GM04504 (cell line): ENCODE data around the gene ATP6V1G2.
"Not testable (repeated sequence)": the region's sequence is repeated elsewhere in the genome, so short reads cannot be mapped to it uniquely, and the experiment has no call there.

Experiments used
- DNase-seq: peaks from one replicate; pipeline ENCODE4 v3.0.0-alpha.2; 2012; ENCODE audit warnings: low read depth

The ATP6V1G2 gene

DNA sequence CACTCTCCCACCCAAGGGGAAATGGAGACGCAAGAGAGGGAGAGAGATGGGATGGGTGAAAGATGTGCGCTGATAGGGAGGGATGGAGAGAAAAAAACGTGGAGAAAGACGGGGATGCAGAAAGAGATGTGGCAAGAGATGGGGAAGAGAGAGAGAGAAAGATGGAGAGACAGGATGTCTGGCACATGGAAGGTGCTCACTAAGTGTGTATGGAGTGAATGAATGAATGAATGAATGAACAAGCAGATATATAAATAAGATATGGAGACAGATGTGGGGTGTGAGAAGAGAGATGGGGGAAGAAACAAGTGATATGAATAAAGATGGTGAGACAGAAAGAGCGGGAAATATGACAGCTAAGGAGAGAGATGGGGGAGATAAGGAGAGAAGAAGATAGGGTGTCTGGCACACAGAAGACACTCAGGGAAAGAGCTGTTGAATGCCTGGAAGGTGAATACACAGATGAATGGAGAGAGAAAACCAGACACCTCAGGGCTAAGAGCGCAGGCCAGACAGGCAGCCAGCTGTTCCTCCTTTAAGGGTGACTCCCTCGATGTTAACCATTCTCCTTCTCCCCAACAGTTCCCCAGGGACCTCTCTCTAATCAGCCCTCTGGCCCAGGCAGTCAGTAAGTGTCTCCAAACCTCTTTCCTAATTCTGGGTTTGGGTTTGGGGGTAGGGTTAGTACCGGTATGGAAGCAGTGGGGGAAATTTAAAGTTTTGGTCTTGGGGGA lies 29.7 kb upstream of the ATP6V1G2 start:
- DNase-seq = no peak

DNA sequence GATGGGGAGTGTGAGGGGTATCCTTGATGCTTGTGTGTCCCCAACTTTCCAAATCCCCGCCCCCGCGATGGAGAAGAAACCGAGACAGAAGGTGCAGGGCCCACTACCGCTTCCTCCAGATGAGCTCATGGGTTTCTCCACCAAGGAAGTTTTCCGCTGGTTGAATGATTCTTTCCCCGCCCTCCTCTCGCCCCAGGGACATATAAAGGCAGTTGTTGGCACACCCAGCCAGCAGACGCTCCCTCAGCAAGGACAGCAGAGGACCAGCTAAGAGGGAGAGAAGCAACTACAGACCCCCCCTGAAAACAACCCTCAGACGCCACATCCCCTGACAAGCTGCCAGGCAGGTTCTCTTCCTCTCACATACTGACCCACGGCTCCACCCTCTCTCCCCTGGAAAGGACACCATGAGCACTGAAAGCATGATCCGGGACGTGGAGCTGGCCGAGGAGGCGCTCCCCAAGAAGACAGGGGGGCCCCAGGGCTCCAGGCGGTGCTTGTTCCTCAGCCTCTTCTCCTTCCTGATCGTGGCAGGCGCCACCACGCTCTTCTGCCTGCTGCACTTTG lies 29.0 kb upstream of the ATP6V1G2 start, which contains the start of gene TNF:
Gene TNF (plus strand): TSS at position 231 of the 567 bp plus-strand sequence. CDS start 177 bp downstream, at position 408.
- no peak for DNase-seq

DNA sequence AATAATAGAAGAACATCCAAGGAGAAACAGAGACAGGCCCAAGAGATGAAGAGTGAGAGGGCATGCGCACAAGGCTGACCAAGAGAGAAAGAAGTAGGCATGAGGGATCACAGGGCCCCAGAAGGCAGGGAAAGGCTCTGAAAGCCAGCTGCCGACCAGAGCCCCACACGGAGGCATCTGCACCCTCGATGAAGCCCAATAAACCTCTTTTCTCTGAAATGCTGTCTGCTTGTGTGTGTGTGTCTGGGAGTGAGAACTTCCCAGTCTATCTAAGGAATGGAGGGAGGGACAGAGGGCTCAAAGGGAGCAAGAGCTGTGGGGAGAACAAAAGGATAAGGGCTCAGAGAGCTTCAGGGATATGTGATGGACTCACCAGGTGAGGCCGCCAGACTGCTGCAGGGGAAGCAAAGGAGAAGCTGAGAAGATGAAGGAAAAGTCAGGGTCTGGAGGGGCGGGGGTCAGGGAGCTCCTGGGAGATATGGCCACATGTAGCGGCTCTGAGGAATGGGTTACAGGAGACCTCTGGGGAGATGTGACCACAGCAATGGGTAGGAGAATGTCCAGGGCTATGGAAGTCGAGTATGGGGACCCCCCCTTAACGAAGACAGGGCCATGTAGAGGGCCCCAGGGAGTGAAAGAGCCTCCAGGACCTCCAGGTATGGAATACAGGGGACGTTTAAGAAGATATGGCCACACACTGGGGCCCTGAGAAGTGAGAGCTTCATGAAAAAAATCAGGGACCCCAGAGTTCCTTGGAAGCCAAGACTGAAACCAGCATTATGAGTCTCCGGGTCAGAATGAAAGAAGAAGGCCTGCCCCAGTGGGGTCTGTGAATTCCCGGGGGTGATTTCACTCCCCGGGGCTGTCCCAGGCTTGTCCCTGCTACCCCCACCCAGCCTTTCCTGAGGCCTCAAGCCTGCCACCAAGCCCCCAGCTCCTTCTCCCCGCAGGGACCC lies 28.0 kb upstream of the ATP6V1G2 start:
- DNase-seq = no peak

DNA sequence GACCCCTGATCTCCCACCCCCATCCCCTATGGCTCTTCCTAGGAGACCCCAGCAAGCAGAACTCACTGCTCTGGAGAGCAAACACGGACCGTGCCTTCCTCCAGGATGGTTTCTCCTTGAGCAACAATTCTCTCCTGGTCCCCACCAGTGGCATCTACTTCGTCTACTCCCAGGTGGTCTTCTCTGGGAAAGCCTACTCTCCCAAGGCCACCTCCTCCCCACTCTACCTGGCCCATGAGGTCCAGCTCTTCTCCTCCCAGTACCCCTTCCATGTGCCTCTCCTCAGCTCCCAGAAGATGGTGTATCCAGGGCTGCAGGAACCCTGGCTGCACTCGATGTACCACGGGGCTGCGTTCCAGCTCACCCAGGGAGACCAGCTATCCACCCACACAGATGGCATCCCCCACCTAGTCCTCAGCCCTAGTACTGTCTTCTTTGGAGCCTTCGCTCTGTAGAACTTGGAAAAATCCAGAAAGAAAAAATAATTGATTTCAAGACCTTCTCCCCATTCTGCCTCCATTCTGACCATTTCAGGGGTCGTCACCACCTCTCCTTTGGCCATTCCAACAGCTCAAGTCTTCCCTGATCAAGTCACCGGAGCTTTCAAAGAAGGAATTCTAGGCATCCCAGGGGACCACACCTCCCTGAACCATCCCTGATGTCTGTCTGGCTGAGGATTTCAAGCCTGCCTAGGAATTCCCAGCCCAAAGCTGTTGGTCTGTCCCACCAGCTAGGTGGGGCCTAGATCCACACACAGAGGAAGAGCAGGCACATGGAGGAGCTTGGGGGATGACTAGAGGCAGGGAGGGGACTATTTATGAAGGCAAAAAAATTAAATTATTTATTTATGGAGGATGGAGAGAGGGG lies 27.1 kb upstream of the ATP6V1G2 start:
- no peak for DNase-seq

DNA sequence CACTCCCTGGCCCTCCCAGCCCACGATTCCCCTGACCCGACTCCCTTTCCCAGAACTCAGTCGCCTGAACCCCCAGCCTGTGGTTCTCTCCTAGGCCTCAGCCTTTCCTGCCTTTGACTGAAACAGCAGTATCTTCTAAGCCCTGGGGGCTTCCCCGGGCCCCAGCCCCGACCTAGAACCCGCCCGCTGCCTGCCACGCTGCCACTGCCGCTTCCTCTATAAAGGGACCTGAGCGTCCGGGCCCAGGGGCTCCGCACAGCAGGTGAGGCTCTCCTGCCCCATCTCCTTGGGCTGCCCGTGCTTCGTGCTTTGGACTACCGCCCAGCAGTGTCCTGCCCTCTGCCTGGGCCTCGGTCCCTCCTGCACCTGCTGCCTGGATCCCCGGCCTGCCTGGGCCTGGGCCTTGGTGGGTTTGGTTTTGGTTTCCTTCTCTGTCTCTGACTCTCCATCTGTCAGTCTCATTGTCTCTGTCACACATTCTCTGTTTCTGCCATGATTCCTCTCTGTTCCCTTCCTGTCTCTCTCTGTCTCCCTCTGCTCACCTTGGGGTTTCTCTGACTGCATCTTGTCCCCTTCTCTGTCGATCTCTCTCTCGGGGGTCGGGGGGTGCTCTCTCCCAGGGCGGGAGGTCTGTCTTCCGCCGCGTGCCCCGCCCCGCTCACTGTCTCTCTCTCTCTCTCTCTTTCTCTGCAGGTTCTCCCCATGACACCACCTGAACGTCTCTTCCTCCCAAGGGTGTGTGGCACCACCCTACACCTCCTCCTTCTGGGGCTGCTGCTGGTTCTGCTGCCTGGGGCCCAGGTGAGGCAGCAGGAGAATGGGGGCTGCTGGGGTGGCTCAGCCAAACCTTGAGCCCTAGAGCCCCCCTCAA lies 25.9 kb upstream of the ATP6V1G2 start, which contains the start of gene LTA:
Gene LTA (plus strand): TSS at position 249 of the 871 bp plus-strand sequence. CDS start 454 bp downstream, at position 703.
- DNase-seq = no peak

DNA sequence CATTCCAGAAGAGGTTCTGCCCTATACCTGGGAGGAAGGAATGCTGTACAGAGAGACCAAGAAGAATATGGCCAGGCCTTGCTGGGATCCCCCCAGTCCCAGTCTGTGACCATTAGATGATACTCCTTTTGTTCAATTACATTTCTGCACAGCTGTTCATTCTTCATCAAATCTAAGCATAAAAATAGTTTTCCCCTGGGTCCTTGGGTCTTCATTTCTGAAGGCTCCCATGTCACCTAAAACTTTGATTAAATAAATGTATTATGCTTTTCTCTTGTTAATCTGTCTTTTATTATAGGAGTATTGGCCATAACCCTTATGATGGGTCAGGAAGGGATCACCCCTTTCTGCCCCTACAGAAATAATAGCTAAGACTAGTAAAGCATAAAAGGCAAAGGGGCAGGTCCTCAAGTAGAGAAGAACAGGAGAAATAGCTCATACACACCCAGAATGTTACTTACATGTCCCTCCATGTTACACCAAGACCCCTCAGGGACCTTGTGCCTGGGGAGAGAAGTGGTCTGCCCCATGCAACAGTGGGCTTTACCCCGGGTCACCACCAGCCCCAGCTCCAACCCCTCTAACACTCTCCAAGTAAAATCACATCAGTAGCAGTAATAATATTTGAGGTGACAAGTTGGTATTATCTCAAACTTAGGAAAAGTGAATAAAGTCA lies 23.6 kb upstream of the ATP6V1G2 start:
- no peak for DNase-seq

DNA sequence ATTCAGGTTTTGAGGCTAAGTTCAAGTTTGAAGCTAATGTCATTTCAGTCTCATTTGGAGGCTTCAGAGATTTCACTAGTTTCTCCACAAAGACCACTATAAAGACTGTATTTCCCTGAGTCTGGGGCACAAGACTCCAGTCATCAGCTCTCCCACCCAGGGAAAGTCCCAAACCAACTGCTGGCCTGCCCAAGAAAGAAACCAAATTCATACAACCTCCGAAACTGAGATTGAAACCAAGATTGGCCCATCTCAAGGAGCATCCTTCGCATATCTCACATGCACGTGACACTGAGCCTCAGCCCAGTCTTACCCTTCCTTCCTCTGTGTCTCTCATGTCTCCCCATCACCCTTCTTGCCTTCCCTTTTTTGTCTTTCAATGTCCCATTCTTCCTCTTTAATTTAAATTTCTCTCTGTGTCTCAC lies 22.1 kb upstream of the ATP6V1G2 start:
- no peak for DNase-seq

DNA sequence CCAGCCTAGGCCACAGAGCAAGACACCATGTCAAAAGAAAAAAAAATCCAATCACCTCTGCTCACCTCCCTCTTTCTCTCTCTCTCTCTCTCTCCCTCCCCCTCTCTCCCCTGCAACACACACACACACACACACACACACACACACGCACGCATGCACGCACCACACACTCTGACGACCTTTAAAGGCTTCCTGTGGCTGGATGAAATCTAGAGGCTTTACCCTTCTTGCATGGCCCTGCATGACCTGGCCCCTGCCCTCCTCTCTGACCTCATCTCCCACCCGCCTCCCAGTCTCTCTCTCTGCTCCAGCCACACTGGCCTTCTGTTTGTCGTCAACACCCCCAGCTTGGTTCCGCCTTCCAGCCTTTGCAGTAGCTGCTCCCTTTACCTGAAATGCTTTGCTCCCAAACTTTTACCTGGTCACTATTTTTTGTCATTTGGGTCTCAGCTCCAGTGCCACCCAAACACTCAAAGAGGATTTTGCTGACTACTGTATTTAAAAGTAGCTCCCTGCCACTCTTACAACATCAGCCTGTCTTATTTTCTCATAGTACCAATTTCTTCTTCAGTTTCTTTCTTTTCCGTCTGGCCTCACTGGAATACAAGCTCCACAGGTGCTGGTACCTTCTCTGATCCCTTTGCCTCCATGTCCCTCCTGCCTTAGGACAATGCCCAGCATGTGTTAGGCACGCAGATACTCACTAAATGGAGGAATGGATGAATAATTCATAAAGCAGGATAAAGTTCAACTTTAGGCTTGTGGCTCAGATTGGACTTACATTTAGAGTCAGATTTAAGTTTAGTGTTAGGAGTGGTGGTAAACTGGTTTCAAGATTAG lies 21.3 kb upstream of the ATP6V1G2 start:
- no peak for DNase-seq

DNA sequence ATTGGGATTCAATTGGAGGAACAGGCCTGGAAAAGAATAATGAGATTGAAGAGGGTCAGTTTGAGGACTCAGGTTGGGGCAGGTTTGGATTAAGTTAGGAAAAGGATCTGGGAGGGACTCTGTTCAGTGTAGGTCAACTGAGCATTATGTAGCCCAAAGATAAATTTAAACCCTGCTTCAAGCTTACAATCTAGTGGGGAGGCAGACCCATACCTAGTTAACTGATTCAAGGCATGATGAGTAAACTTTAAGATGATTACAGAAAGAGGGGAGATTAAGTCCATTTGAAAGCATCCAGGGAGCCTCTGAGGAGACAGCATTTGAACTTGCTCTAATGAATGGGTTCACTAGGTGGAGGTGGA lies 14.3 kb upstream of the ATP6V1G2 start:
- DNase-seq = no peak

DNA sequence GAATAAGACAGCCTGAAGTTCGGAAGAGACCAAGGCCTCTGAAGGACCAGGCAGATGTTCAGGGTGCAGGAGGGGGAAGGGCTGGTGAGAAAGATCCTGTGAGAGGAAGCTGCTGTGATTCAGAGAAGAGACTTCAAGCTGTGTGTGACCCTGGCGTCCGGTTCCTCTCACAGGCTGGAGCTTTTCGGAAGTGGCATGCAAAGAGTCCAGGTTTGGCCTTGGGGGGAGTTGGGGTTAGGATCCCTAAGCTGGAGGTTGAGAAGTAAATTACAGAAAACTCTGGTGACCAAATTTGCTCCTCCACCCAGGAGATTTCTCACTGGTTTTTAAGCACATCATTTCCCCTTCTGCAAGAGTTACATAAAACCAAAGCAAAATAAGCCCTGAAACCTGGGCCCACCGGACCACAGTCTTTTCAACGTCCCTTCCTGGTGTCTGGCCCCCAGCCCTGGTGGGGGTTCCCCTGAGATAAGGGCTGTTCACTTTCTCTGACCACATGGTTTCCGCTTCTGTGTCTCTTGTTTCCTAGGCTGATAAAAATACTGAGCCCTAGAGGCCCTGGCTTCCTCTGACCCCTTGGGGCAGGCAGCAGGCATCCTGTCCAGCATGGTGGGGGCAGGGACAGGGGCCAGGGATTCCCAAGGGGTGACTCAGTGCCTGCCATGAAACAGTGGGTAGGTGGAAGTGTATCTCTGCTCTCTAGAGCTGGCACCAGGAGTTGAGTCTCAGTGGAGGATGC lies 13.7 kb upstream of the ATP6V1G2 start:
- peak; percentile 42 for DNase-seq

DNA sequence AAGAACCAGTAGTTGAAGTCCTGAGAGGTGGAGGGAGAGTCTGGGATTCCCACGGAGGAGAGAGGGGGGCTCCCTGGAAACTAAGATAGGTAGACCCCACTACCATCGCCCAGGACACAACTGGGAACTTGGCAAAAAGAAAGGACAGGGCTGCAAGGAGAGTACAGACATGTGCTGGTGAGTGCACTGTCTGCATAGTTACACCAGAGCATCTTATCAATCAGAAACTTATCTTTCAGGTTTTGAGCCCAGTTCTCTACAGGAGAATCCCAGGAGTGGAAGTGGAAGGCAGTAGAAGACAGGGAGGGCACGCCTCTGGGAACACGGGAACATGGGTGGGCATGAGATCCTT lies 13.2 kb upstream of the ATP6V1G2 start:
- DNase-seq = no peak

DNA sequence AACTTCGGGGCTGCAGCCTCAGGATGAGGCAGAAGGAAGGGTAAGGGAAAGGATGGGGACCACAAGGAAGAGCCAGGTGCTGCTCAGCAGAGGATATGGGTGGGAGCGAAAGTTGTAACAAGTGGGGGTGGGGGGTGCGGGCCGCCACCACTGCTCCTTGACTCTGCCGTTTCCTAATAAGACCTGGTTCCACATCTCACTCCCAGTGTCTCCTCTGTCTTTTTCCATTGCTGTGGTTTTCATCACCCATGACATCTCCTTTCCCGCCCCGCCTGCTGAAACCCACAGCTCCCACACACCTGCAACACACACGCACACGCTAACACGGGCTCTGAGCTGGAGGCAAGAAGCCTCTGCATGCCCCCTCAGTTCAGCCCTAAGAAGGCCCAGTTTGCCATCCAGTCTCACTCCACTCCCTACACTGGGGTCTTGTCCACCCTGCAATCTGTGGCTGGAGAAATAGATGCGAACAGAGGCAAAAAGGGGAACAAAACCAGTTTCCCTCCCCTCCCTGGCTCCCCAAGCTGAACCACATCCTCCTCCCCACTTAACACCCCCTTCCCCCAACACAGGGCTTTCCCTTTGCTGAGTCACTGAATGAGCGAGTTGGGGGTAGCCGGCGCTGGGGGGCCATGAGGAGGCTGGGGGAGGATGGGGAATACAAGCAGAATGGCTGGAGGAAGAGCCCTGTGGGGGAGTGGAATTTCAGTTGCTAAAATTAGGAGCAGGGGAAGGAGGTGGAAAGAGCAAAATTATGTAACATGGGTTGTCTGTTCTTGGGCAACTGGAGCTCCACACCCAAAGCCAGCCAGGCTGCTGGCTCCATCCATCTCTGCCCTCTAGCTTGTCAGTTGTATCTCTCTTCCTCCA lies 12.5 kb upstream of the ATP6V1G2 start:
- no peak for DNase-seq

DNA sequence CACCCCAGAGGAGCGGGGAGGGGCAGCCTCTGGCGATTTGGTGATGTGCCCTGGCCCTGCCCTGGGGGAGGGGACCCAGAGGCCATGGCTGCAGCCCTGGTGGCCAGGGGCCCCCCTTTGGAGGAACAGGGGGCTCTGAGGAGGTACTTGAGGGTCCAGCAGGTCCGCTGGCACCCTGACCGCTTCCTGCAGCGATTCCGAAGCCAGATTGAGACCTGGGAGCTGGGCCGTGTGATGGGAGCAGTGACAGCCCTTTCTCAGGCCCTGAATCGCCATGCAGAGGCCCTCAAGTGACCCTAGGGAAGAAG lies 11.9 kb upstream of the ATP6V1G2 start:
- DNase-seq = no peak

DNA sequence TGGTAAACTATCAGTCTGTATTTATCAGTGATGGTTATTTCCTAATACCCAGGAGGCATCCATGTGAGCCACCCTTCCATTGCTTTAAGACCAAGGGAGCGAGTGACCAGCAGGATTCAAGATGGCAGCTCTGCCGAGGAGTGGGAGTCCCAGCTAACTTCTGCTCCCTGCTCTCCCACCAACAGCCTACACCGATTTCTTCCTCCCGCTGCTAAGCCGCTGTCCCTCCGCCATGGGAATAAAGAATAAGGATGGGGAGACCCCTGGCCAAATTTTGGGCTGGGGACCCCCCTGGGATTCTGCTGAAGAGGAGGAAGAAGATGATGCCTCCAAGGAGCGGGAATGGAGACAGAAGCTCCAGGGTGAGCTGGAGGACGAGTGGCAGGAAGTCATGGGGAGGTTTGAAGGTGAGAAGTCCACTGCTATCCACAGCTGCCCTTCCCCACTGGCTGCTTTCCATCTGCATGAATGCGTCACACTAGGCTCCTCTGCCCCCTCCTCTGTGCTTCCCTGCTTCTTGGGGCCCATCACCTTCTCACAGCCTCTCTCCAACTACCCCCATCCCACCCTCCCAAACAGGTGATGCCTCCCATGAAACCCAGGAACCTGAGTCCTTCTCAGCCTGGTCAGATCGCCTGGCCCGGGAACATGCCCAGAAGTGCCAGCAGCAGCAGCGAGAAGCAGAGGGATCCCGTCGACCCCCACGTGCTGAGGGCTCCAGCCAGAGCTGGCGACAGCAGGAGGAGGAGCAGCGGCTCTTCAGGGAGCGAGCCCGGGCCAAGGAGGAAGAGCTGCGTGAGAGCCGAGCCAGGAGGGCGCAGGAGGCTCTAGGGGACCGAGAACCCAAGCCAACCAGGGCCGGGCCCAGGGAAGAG lies 11.3 kb upstream of the ATP6V1G2 start:
- no peak for DNase-seq

DNA sequence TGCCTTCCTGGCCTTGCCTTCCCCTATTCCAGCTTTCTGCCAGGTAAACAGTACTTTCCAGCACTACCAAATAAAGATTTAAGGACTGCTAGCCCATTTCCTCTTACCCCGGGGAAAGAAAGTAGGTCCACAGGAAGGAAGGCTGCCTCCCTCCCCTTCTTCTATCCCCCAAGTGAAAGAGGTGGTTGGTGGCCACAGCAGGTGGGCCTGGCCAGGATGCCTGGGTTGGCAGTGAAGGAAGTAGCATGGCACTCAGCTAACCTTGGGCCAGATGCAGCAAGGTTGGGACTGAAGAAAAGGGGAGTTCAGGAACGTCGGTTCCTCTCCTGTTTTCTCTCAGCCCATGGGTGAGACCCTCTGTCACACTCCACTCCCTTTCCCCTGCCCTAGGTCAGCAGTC lies 9.9 kb upstream of the ATP6V1G2 start:
- DNase-seq = no peak

DNA sequence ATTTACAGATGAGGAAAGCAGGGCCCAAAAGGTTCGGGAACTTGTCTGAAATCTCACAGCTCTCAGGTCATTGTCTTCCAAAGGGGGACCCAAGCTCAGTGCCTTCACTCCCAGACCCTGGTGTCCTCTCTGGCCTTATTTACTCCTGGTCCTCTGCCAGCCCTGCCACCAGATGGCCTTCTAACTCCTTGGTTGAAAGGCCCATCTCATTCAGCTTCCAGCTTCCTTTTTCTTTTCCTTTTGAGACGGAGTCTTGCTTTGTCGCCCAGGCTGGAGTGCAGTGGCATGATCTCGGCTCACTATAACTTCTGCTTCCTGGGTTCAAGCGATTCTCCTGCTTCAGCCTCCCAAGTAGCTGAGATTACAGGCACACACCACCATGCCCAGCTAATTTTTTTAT lies 5.0 kb upstream of the ATP6V1G2 start:
- not testable (repeated sequence) for DNase-seq

DNA sequence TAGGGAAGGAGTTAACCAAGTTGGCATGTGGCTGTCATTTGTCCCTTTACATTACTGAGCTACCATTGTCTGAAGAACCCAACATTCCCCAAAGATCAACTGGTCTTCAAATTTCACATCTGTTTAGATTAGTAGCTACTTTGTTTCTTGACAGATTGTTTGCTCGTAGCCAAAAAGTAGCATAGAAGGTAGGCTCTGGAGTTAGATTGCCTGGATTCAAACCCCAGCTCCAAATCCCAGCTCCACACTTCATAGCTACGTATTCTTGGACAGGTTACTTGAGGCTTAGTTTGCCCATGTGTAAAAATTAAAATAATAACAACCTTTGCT lies 2.1 kb upstream of the ATP6V1G2 start:
- DNase-seq = no peak
